ENCODE measurements around the gene CCDC74B.
"Not testable (repeated sequence)": the region's sequence is repeated elsewhere in the genome, so short reads cannot be mapped to it uniquely, and the experiment has no call there.

The CCDC74B gene

DNA sequence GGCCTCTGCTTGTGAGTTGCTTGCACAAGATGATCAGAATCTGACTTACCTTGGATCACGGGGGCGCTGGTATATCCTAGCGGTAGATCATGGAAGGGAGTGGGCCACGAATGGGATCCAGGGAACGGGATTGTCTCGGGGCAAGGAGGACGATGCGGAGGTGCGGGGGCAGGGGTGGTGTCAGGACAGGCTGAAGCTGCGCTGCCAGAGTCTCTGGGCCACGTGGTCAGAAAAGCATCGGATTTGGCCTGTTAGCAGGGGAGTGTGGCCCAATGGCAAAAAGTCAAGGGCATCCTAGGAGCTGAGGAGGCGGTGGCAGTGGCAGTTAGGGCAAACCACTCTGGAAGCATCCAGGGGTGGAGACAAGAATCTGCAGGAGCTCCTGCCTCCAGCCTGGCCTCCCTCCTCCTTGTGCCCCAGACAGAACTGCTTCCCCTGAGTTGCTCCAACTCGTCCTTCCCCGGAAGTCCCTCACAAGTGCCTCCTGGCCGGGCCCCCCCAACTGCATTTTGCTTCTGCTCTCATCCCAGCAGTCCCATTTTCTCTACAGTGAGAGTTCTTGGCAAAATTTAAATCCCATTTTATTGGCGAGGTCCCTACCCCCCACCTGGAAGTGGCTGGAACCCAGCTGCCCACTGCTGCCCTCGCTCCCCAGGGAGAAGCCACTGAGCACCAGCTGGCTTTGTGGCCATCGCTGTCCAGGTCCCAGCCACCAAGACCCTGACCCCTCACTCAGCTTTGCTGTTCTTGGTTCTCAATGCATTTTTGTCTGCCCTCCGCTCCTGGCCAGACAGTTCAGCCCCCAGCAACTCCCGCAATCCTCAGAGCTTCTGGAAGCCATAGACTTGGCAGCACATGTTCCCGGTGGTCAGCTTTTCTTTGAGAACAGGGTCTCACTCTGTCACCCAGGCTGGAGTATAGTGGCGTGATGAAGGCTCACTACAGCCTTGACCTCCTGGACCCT lies 5.6 kb upstream of the CCDC74B start:
- DNase-seq (ENCODE audit: low read depth) = no peak
- TF ChIP-seq, protein P1, sequence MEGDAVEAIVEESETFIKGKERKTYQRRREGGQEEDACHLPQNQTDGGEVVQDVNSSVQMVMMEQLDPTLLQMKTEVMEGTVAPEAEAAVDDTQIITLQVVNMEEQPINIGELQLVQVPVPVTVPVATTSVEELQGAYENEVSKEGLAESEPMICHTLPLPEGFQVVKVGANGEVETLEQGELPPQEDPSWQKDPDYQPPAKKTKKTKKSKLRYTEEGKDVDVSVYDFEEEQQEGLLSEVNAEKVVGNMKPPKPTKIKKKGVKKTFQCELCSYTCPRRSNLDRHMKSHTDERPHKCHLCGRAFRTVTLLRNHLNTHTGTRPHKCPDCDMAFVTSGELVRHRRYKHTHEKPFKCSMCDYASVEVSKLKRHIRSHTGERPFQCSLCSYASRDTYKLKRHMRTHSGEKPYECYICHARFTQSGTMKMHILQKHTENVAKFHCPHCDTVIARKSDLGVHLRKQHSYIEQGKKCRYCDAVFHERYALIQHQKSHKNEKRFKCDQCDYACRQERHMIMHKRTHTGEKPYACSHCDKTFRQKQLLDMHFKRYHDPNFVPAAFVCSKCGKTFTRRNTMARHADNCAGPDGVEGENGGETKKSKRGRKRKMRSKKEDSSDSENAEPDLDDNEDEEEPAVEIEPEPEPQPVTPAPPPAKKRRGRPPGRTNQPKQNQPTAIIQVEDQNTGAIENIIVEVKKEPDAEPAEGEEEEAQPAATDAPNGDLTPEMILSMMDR (IDR thresholded peaks at IDR 0.05; ENCODE audit: insufficient read depth, low read depth, low read length, missing control alignments) = no peak
- no peak overlapping the region for H3K4me3 ChIP-seq (ENCODE audit: low read length)

GRCh38 chr2:130148515-130148914 lies 3.6 kb upstream of the CCDC74B start:
- not testable (repeated sequence) for H3K4me3 ChIP-seq (ENCODE audit: low read length); DNase-seq (ENCODE audit: low read depth)

GRCh38 chr2:130143266-130144039 lies 1.5 kb downstream of the CCDC74B start:
- H3K4me3 ChIP-seq (ENCODE audit: low read length); DNase-seq (ENCODE audit: low read depth): not testable (repeated sequence)

GRCh38 chr2:130142396-130143265 lies 2.3 kb downstream of the CCDC74B start:
- not testable (repeated sequence) for DNase-seq (ENCODE audit: low read depth); H3K4me3 ChIP-seq (ENCODE audit: low read length)

DNA sequence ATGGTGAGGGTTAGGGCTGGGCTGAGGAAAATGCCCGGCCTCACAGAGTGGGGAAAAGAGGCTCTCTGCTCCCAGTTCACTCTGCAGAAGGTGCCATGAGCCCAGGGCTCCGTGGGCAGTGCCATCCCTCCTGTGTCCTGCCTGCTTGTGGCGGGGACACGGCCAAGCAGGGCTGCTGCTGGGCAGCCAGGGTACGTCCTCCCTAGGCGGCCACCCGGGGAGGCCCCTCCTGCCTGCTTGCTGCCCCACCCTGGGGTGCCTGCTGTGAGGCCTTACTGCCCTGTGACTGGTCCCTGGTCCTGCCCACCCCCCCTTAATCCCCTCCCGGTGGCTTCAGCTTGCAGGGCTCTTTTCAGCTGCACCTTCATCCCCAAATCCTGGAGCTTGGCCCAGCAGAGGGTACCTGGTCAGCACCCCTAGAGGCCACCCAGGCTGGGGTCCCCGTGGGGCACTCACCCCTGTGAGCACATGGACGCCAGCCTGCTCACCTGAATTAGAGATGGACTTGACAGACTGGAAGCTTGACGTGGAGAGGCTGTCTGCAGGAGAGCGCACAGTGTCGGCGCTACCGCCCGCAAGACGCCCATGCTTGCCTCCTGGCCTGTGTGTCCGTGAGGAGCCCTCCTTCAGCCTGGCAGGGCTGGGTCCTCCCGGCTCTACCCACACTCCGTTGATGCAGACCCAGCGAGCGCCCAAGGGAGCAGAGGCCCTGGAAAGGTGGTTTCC lies 3.1 kb downstream of the CCDC74B start:
- DNase-seq (ENCODE audit: low read depth) = not testable (repeated sequence)

DNA sequence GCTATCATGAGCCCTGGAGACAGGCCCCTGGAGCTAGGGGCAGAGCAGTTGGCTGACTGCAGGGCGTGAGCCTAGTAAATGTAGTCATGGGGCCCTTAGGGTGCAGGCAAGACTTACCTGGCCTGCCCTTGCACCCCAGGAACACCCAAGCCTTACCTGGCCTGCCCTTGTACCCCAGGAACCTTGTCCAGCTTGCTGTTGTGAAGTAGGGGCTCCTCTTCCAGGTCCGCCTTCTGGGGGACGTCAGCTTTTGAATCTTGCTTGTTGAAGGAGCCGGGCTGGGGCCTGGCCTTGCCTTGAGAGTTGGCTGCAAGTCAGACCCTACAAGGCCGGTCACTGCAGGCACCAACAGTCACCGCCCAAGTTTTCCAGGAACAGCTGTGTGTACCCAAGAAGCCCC lies 3.9 kb downstream of the CCDC74B start:
- H3K4me3 ChIP-seq (ENCODE audit: low read length); DNase-seq (ENCODE audit: low read depth): not testable (repeated sequence)

More for the DNA sequence above, 3.1 kb downstream of the CCDC74B start:
- H3K4me3 ChIP-seq (ENCODE audit: low read length) = not testable (repeated sequence)

- not testable (repeated sequence) for DNase-seq (ENCODE audit: low read depth); H3K4me3 ChIP-seq (ENCODE audit: low read length)
These were observed 4.4 kb downstream of the CCDC74B start for GRCh38 chr2:130140516-130140915.

DNA sequence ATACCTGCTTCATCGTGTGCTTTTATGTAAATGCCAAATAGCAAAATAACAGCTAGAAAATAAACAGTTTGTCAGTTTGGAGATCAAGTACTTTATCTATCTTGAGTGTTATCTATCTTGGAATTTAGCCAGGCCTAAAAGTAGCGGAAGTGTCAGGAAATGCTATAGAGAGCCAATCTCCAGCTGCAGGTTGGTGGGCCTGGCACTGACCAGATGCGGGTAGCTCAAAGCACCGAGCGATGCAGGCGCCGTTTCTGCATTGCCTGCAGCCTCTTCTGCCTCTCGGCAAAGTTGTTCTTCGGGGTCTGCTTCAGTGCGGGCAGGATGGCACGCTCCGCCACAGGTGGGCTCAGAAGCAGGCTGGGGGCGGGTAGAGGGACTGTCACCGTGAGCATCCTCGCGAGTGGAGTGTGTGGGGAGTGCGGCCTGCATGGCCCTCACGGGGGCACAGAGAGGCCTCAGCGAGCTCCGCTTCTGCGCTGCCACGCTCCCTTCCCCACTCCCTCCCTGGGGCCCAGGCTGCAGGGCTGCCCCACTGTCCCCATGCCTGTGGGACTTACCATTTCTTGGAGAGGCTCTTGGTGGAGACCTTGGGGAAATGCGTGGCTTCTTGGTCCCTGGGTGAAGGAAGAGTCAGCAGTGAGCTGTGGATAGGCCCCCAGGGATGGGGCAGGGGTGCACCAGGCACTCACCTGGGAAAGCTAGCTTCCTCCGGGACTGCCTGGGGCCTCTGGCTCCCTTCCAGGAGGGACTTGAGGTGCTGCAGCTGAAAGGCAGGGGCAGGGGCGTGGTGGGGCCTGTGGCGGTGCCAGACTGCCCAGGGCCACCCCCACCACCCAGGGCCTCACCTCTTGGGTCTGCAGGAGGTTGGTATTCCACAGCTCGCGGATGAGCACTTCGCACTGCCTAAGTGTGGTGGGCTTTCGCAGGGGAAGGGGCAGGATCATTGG lies 5.3 kb downstream of the CCDC74B start:
- DNase-seq (ENCODE audit: low read depth) = not testable (repeated sequence)

DNA sequence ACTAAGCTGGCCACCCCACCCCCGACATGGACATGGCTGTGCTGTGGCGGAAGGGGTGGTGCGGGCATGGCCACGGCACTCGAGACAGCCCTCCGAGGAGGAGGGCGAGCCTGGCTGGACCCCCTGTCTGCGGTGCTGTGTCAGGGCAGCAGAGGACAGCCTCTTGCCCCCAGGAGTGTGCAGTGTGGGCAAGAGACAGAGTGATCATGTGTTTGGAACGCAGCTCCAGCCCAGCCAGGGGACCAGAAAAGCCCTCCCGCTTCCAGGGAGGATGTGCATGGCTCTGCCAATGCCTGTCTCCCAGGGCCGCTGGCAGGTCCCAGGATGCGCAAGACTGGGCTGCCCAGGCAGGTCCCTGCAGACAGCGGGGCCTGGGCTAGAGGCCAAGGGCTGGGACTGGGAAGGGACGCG lies 6.1 kb downstream of the CCDC74B start:
- DNase-seq (ENCODE audit: low read depth) = peak; percentile 22
- H3K4me3 ChIP-seq (ENCODE audit: low read length) = not testable (repeated sequence)

More for the DNA sequence above, 5.3 kb downstream of the CCDC74B start:
- H3K4me3 ChIP-seq (ENCODE audit: low read length) = not testable (repeated sequence)

GRCh38 chr2:130138326-130138725 lies 6.6 kb downstream of the CCDC74B start:
- DNase-seq (ENCODE audit: low read depth); H3K4me3 ChIP-seq (ENCODE audit: low read length): not testable (repeated sequence)

DNA sequence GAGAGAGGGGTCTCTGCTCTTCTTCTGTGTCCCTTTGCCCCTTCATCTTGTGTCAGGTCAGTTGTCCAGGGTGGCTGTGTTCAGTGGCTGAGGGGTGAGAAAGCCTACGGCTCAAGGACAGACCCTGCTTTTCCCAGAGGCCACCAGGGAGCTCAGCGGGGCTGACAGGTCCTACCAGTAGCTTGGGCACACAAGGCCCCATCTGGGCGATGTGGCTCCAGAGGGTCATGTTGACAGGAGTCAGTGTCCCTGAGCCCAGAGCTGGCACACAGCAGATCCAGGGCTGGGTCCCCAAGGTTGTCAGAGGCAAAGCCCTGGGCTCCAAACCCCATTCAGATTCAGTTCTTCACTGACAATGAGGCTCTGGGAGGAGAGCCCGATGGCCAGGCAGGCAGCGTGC lies 7.8 kb downstream of the CCDC74B start:
- not testable (repeated sequence) for H3K4me3 ChIP-seq (ENCODE audit: low read length); DNase-seq (ENCODE audit: low read depth)

- H3K4me3 ChIP-seq (ENCODE audit: low read length); DNase-seq (ENCODE audit: low read depth): not testable (repeated sequence)
These were observed 8.4 kb downstream of the CCDC74B start for GRCh38 chr2:130136546-130136945.

Measured in epithelial cell of esophagus (primary cell).